Neural crest cell (in vitro differentiated cells): ENCODE measurements around the gene VAMP2. TPM values are rescaled to one million over a fixed set of nuclear protein-coding genes. Genes with fewer than 3 reads are reported as not detected.

Experiments
- DNase-seq: peaks from one replicate; pipeline ENCODE4 v3.0.0; 2021; ENCODE audit warnings: low read depth, mixed read lengths, low spot score
- H3K27ac Mint-ChIP-seq: one replicate; pipeline ENCODE4 v1.8.0; 2021; ENCODE audit warnings: mild to moderate bottlenecking, mixed read lengths; ENCODE audit not compliant: unreplicated experiment
- H3K27me3 Mint-ChIP-seq: 2 replicates; pipeline ENCODE4 v1.8.0; 2021; ENCODE audit warnings: low read depth, mild to moderate bottlenecking, mixed read lengths
- H3K36me3 Mint-ChIP-seq: 2 replicates; pipeline ENCODE4 v1.8.0; 2021; ENCODE audit warnings: low read depth, mild to moderate bottlenecking, mixed read lengths
- H3K4me1 Mint-ChIP-seq: 2 replicates; pipeline ENCODE4 v1.8.0; 2021; ENCODE audit warnings: mixed read lengths
- H3K4me3 Mint-ChIP-seq: one replicate; pipeline ENCODE4 v1.8.0; 2021; ENCODE audit warnings: mild to moderate bottlenecking, mixed read lengths
- H3K9me3 Mint-ChIP-seq: 2 replicates; pipeline ENCODE4 v1.8.0; 2021; ENCODE audit warnings: mixed read lengths
- total RNA-seq: library from RNA; stranded (reverse); gene quantifications from 2 replicates; pipeline ENCODE4 v1.2.1, GENCODE V29; 2021
- TF ChIP-seq, protein P1 (sequence below): fragments of 200-600 bp; sonication (generic); conservative IDR thresholded peaks from 2 replicates; pipeline ENCODE4 v1.5.0; 2021; ENCODE audit warnings: antibody characterized with exemption, mild to moderate bottlenecking

Gene VAMP2
- total RNA-seq, 1 donor from 2014 or later: 49.7 TPM

DNA sequence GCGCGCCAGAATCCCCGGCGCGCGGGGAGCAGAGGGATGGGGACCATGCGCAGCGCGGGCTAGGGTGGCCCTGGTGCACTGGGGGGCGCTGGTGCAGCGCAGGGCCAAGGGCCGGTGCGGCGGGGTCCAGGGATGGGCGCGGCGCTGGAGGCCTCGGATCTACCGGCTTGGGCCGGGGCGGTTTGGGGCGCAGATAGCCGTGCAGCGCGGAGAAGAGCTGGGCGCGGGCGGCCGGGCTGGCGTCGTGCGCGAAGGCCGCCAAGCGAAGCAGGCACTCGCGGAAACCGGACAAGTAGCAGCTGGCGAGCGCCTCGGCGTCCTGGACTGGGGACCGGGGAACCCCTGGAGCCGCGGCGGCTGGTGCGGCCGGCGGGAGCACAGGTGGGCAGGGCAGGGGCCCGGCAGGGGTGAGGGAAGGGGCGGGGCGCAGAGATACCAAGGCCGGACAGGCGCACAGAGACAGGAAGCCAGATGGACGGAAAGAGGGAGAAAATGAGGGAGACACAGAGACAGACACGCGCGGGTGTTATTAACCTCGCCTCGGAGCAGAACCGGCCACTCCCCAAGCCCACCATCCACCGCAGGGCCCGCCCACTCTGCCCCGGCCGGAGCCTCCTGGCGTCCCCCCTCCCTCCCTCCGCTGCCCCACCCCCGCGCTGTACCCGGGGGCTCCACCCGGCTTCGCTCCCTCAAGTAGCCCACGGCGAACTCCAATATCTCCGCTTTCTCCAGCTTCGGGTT, 40.9 kb downstream of the VAMP2 start:
- TF ChIP-seq, protein P1, sequence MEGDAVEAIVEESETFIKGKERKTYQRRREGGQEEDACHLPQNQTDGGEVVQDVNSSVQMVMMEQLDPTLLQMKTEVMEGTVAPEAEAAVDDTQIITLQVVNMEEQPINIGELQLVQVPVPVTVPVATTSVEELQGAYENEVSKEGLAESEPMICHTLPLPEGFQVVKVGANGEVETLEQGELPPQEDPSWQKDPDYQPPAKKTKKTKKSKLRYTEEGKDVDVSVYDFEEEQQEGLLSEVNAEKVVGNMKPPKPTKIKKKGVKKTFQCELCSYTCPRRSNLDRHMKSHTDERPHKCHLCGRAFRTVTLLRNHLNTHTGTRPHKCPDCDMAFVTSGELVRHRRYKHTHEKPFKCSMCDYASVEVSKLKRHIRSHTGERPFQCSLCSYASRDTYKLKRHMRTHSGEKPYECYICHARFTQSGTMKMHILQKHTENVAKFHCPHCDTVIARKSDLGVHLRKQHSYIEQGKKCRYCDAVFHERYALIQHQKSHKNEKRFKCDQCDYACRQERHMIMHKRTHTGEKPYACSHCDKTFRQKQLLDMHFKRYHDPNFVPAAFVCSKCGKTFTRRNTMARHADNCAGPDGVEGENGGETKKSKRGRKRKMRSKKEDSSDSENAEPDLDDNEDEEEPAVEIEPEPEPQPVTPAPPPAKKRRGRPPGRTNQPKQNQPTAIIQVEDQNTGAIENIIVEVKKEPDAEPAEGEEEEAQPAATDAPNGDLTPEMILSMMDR: peak; percentile 53
- H3K27me3 Mint-ChIP-seq: peaks cover 93% of the 10 kb centered on the region
- no peak overlapping the region for H3K27ac Mint-ChIP-seq
- peaks cover 15% of the 10 kb centered on the region for H3K36me3 Mint-ChIP-seq
- DNase-seq: peak; percentile 65
- peaks cover 76% of the 10 kb centered on the region for H3K4me1 Mint-ChIP-seq
- peak overlapping the region; percentile 88 for H3K4me3 Mint-ChIP-seq
- H3K9me3 Mint-ChIP-seq: peaks cover 3% of the 10 kb centered on the region

DNA sequence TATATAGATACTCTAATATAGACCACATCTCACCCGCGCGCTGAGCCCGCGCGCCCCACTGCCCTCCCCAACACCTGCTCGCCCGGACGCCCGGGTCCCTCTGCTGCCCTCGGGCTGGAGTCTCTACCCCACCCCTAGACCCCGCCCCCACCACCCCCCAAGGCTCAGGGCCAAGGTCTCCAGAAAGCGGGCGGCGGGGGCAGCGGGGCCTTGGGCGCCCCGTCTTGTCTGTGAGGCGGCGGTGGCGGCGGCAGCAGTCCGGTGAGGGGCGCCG, 41.4 kb downstream of the VAMP2 start:
- H3K4me3 Mint-ChIP-seq: peak overlapping the region; percentile 96
- H3K4me1 Mint-ChIP-seq: peaks cover 72% of the 10 kb centered on the region
- peaks cover 15% of the 10 kb centered on the region for H3K36me3 Mint-ChIP-seq
- no peak overlapping the region for H3K27ac Mint-ChIP-seq
- TF ChIP-seq, protein P1: no peak
- H3K27me3 Mint-ChIP-seq: peaks cover 95% of the 10 kb centered on the region
- DNase-seq: no peak
- peaks cover 3% of the 10 kb centered on the region for H3K9me3 Mint-ChIP-seq

DNA sequence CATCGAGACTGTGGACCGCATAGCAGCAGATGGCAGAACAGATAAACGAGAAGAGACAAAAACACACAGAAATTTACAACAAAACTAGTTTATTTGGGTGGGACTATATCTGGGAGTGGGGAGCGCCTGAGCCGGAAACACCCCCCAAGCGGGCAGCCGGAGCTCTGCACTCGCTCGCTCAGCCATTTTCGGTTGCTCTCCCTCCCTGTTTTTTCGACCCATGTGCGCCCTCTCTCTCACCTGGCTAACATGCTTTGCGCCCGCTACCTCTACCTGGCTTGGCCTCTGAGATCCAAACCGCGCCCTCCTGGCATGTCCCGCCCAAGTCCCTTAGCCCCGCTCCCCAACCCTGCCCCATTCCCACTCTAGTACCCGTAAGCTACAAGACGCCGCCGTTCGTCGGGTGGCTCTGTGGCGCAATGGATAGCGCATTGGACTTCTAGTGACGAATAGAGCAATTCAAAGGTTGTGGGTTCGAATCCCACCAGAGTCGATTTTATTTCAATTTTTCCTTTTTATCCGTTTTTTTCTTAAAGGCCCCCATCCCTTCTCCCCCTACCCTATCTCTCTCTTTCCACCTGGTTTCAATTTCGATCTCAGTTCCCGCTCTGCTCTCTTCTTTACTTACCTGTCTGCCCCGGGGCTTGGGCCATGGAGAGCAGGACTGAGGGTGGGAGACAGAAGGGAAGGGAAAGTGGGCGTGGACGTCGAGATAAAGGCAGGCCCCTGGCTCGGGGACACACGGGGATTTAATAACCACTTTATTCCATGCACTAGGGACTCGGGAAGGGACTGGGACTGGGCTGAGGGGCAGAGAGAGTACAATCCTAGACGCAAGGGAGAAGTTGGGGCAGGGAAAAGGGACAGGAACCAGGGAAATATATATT, 42.0 kb downstream of the VAMP2 start:
- Mint-ChIP-seq H3K9me3 (peaks cover 3% of the 10 kb centered on the region), H3K4me1 (peaks cover 67% of the 10 kb centered on the region), H3K27me3 (peaks cover 96% of the 10 kb centered on the region), H3K27ac (peak overlapping the region; percentile 90), H3K36me3 (peaks cover 15% of the 10 kb centered on the region), H3K4me3 (peak overlapping the region; percentile 96)
- DNase-seq: peak; percentile 64
- TF ChIP-seq, protein P1: peak; percentile 57

DNA sequence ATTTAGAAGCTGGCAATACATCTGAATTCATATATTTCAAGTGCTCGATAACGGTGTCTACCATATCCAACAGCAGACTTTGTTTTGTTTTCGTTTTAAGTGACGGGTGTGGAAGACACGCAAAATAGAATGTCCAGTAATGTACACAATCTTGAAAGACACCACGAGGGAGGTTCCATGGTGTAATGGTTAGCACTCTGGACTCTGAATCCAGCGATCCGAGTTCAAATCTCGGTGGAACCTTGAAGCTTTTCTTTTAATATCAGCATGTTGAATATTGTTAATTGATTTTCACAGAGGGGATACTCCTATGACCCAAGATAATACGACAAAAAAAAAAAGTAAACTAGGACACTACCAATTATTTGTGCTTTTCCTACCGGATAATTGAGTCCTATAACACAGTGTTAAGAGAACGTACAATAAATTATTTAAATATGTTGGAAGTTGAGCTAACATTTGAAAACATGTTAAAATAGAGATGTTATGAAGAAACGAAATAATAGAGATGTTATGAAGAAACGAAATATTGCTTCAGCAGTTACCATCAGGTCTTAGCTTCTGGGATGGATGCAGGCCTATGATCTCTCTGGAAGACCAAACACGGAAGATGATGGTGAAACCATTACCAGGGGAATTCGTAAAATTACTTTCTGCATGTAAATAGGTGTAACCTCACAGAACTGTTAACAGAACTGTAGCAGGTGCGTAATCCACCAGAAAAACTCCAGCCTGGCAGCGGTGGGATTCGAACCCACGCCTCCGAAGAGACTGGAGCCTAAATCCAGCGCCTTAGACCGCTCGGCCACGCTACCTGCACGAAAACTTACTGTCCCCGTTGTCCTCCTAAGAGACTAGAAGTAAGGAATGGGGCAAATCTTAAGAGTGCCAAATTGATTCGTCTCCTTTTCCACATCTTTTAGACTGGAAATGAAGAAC, 42.9 kb downstream of the VAMP2 start:
- Mint-ChIP-seq H3K4me3 (peak overlapping the region; percentile 96), H3K27ac (no peak overlapping the region), H3K4me1 (peaks cover 60% of the 10 kb centered on the region), H3K27me3 (peaks cover 96% of the 10 kb centered on the region), H3K36me3 (peaks cover 15% of the 10 kb centered on the region), H3K9me3 (peaks cover 3% of the 10 kb centered on the region)
- TF ChIP-seq, protein P1: no peak
- DNase-seq: peak; percentile 96
